GM18858 (cell line): Measurements from ENCODE around the gene PI16.

Source experiments
- ATAC-seq: cut with Tn5 transposase; IDR thresholded peaks from one replicate; pipeline ENCODE4 v1.9.1; 2021; ENCODE audit not compliant: unreplicated experiment

The PI16 gene

DNA sequence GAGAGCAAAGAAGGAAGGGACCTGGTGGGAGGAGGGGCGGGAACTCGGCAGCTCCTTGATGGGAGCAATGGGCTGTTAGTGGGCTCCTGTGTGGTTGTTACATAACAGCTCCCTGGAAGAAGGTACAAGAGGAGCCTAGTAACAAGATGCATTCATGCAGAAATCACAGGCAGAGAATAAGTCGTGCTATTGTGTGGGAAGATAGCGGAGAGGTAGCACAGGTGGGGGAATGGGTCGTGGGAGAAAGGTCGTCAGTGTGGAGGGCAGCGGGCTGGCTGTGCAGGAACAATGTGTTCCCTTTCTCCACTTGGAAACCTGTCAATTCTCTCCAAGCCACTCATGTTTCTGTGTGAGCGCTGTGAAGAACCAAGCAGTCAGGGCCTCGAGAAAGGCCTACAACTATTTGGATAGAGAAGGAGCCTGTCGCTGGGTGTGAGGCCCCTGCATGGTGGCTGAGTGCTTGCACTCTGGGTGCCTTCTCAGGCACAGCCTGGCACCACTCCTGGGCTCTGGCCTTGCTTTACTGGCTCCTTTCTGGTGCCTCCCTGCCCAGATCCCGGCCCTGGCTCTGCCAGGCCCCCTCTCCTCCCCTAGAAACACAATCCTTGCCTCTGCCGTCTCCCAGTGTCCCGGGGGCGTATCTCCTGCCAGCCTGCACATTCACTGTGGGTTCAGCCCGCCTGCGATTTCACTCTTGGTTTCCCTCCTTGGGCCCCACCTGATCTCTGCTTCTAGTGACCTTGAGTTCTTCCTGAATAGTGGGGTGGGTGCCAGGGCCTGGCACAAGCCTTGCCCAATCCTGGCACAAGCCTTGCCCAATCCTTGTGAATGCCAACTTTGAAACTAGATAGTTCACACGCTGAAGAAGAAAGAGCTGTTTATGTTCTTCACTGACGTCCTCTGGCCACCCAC, 43.5 kb downstream of the PI16 start:
- ATAC-seq = no peak

- ATAC-seq = no peak
These were observed 44.1 kb downstream of the PI16 start for GRCh38 chr6:36998723-36999038.

DNA sequence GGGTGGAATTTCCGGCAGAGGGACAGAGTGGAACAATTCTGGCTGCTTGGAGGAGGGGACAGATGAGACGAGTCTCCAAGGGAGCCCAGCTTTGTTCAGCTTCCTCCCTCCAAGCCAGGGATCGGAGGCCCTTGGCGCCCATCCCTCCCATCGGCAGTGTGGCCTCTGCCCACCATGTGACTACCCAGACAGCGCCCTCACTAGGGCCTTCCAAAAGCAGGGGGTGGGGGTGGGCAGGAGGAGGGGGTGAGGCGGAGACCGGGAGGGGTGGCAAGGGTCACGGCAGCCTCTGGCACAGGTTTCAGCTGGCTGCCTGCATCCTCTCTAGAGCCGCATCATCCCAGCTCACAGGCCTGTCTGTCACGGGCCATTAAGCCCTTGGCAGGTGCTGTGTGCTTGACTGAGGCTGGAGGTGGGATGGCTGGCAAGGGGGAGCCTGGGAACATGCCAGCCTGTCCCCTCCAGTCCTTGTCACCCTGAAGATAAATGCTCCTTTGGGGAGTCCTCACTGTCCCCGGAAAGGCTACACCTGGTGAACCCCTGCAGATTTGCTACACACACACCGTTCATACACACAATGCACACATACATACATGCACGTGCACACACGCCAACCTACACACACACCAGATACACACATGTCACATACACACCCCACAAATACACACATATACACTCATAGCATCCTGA, 44.7 kb downstream of the PI16 start:
- no peak for ATAC-seq

- no peak for ATAC-seq
These were observed 45.2 kb downstream of the PI16 start for GRCh38 chr6:36999751-37000125.

- no peak for ATAC-seq
These were observed 49.8 kb downstream of the PI16 start for GRCh38 chr6:37004044-37004980.

- ATAC-seq = peak; percentile 58
These were observed 50.7 kb downstream of the PI16 start, which contains the start of gene FGD2 for GRCh38 chr6:37005061-37005810. Gene FGD2 (plus strand): TSS chr6:37005655. CDS start chr6:37005818, 163 bp downstream.

- no peak for ATAC-seq
These were observed 51.5 kb downstream of the PI16 start for GRCh38 chr6:37005827-37006567.

DNA sequence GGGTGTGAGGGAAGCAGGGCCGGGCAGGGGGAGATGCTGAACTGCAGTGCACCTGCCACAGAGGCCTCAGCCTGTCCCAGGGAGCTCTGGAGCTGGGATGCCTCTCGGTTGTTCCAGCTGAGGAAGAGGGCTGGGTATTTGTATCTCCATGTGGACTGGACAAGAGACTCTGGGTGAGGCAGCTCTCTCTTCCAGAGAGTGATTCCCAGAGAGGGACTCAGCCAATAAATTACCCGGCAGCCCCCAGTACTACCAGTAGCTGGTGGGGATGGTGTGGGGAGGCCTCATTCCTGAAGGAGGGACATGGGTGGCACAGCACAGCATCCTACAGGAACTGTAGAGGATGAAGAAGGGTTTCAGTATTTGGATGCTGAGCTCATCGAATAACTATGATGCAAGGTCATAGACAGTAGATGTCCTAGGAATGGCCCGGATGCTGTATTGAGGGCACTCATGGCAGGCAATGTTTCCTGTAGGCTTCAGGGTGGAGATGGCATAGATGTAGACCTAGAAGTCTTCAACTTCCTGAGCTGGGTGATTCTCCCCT, 52.3 kb downstream of the PI16 start:
- ATAC-seq = no peak

DNA sequence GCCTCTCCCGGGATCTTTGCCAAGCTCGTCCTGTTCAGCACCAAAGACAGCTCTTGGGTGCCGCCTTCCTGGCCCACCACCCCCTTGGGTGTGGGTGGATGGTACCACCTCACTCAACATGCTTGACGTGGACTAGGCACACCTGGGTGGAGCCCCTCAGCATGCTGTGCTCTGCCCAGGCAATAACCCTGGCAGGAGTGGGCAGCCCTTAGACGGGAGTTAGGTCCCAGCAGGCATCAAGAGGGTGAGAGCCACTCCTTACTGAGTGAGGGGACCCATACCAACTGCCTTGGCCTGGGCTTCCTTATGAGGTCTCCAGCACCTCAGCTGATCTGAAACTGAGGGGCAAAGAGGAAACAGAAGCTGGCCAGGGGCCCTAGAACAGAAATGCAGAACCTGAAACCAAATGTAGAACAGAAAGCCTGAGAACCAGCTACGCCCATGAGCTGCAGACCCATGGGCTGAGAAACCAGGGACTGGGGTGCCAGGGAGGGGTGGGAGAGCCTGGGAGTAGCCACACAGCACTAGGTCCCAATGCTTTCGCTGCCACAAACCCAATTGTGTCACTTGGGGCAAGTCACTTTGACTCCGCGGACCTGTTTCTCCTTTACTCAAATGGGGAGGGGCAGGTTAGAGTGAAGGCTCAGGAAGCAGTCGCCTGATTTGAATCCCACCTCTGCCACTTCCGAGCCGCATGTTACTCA, 53.0 kb downstream of the PI16 start:
- no peak for ATAC-seq

GRCh38 chr6:37008484-37009465, 54.2 kb downstream of the PI16 start:
- ATAC-seq = no peak

GRCh38 chr6:37010402-37010892, 55.9 kb downstream of the PI16 start:
- ATAC-seq = no peak

- ATAC-seq = no peak
These were observed 57.3 kb downstream of the PI16 start for GRCh38 chr6:37011656-37012378.

- no peak for ATAC-seq
These were observed 59.3 kb downstream of the PI16 start for GRCh38 chr6:37013516-37014491.
